Measurements from ENCODE around the gene SUMF1. TPM values are rescaled to one million over a fixed set of nuclear protein-coding genes. Genes with fewer than 3 reads are reported as not detected.

SUMF1 gene
- total RNA-seq, 2 experiments from 2014 or later, result 5.1 to 5.6 TPM

GRCh38 chr3:4425055-4425454 lies 42.0 kb downstream of the SUMF1 start:
- H3K27ac Mint-ChIP-seq, result no peak overlapping the region
- H3K4me3 Mint-ChIP-seq, result no peak overlapping the region
- no peaks in the 10 kb centered on the region for H3K36me3 Mint-ChIP-seq
- H3K9me3 Mint-ChIP-seq, result no peaks in the 10 kb centered on the region
- H3K4me1 Mint-ChIP-seq (ENCODE audit: low read depth), result peaks cover 47% of the 10 kb centered on the region
- DNase-seq, result no peak
- POLR2A ChIA-PET, result no interaction called here
- no peaks in the 10 kb centered on the region for H3K27me3 Mint-ChIP-seq
- intact Hi-C loops (cut with micrococcal nuclease), result loop anchor here (1.0 to 10.0 kb wide), 3 partner anchors 74 to 600 kb away; no protein-coding TSS in a partner anchor
- CTCF ChIA-PET, result no interaction called here

GRCh38 chr3:4421121-4421520 lies 45.9 kb downstream of the SUMF1 start:
- no peak overlapping the region for H3K4me3 Mint-ChIP-seq
- intact Hi-C loops (cut with micrococcal nuclease), result loop anchor here (1.0 to 10.0 kb wide), 9 partner anchors 11 to 604 kb away; partner anchors contain the start of genes ITPR1 and SUMF1
- peaks cover 53% of the 10 kb centered on the region for H3K4me1 Mint-ChIP-seq (ENCODE audit: low read depth)
- DNase-seq, result peak; percentile 60
- peak overlapping the region; percentile 56 for H3K27ac Mint-ChIP-seq
- peaks cover 3% of the 10 kb centered on the region for H3K36me3 Mint-ChIP-seq
- POLR2A ChIA-PET, result interaction anchor here (1.1 to 1.4 kb wide), 3 partner anchors 12 to 72 kb away, joined by 3 to 6 read pairs (median 3); partner anchors contain the start of gene ITPR1
- CTCF ChIA-PET, result interaction anchor here (2.9 kb wide), 1 partner anchor 70 kb away, joined by 13 read pairs; no protein-coding TSS in a partner anchor
- no peaks in the 10 kb centered on the region for H3K27me3 Mint-ChIP-seq
- H3K9me3 Mint-ChIP-seq, result no peaks in the 10 kb centered on the region

- ChIA-PET POLR2A (no interaction called here), CTCF (interaction anchor here (2.9 kb wide), 1 partner anchor 69 kb away, joined by 13 read pairs; no protein-coding TSS in a partner anchor)
- DNase-seq, result no peak
- H3K27me3 Mint-ChIP-seq, result no peaks in the 10 kb centered on the region
- no peak overlapping the region for H3K4me3 Mint-ChIP-seq
- H3K4me1 Mint-ChIP-seq (ENCODE audit: low read depth), result peaks cover 42% of the 10 kb centered on the region
- peaks cover 9% of the 10 kb centered on the region for H3K36me3 Mint-ChIP-seq
- intact Hi-C loops (cut with micrococcal nuclease), result loop anchor here (2.0 to 10.0 kb wide), 3 partner anchors 47 to 605 kb away; partner anchors contain the start of gene SUMF1
- no peak overlapping the region for H3K27ac Mint-ChIP-seq
- H3K9me3 Mint-ChIP-seq, result no peaks in the 10 kb centered on the region
Observed at GRCh38 chr3:4419920-4420319, 47.1 kb downstream of the SUMF1 start.

- DNase-seq, result no peak
- no peaks in the 10 kb centered on the region for H3K9me3 Mint-ChIP-seq
- H3K27ac Mint-ChIP-seq, result no peak overlapping the region
- no peaks in the 10 kb centered on the region for H3K27me3 Mint-ChIP-seq
- H3K36me3 Mint-ChIP-seq, result peaks cover 9% of the 10 kb centered on the region
- no peak overlapping the region for H3K4me3 Mint-ChIP-seq
- H3K4me1 Mint-ChIP-seq (ENCODE audit: low read depth), result peaks cover 42% of the 10 kb centered on the region
- POLR2A ChIA-PET, result no interaction called here
- intact Hi-C loops (cut with micrococcal nuclease), result no loop called here
- CTCF ChIA-PET, result no interaction called here
Observed at GRCh38 chr3:4419386-4419785, 47.7 kb downstream of the SUMF1 start.

- CTCF ChIA-PET, result no interaction called here
- H3K9me3 Mint-ChIP-seq, result no peaks in the 10 kb centered on the region
- H3K4me3 Mint-ChIP-seq, result no peak overlapping the region
- no peak for DNase-seq
- peaks cover 11% of the 10 kb centered on the region for H3K36me3 Mint-ChIP-seq
- POLR2A ChIA-PET, result no interaction called here
- intact Hi-C loops (cut with micrococcal nuclease), result no loop called here
- H3K4me1 Mint-ChIP-seq (ENCODE audit: low read depth), result peaks cover 36% of the 10 kb centered on the region
- H3K27ac Mint-ChIP-seq, result no peak overlapping the region
- no peaks in the 10 kb centered on the region for H3K27me3 Mint-ChIP-seq
Observed at GRCh38 chr3:4418156-4418555, 48.9 kb downstream of the SUMF1 start.

GRCh38 chr3:4417449-4417848 lies 49.6 kb downstream of the SUMF1 start:
- peaks cover 36% of the 10 kb centered on the region for H3K4me1 Mint-ChIP-seq (ENCODE audit: low read depth)
- no peaks in the 10 kb centered on the region for H3K27me3 Mint-ChIP-seq
- intact Hi-C loops (cut with micrococcal nuclease), result no loop called here
- H3K36me3 Mint-ChIP-seq, result peaks cover 13% of the 10 kb centered on the region
- ChIA-PET CTCF (interaction anchor here (1.1 kb wide), 1 partner anchor 66 kb away, joined by 3 read pairs; no protein-coding TSS in a partner anchor), POLR2A (no interaction called here)
- no peak overlapping the region for H3K4me3 Mint-ChIP-seq
- DNase-seq, result no peak
- H3K9me3 Mint-ChIP-seq, result no peaks in the 10 kb centered on the region
- H3K27ac Mint-ChIP-seq, result no peak overlapping the region

GRCh38 chr3:4416961-4417360 lies 50.1 kb downstream of the SUMF1 start:
- H3K27me3 Mint-ChIP-seq, result no peaks in the 10 kb centered on the region
- DNase-seq, result peak; percentile 41
- peaks cover 38% of the 10 kb centered on the region for H3K4me1 Mint-ChIP-seq (ENCODE audit: low read depth)
- H3K27ac Mint-ChIP-seq, result no peak overlapping the region
- no peak overlapping the region for H3K4me3 Mint-ChIP-seq
- intact Hi-C loops (cut with micrococcal nuclease), result no loop called here
- peaks cover 18% of the 10 kb centered on the region for H3K36me3 Mint-ChIP-seq
- ChIA-PET CTCF (interaction anchor here (1.0 to 1.1 kb wide), 2 partner anchors 12 to 65 kb away, joined by 3 read pairs; no protein-coding TSS in a partner anchor), POLR2A (no interaction called here)
- no peaks in the 10 kb centered on the region for H3K9me3 Mint-ChIP-seq

- no peak overlapping the region for H3K27ac Mint-ChIP-seq
- H3K4me3 Mint-ChIP-seq, result no peak overlapping the region
- H3K27me3 Mint-ChIP-seq, result no peaks in the 10 kb centered on the region
- intact Hi-C loops (cut with micrococcal nuclease), result no loop called here
- CTCF ChIA-PET, result interaction anchor here (1.0 to 1.1 kb wide), 2 partner anchors 12 to 65 kb away, joined by 3 read pairs; no protein-coding TSS in a partner anchor
- POLR2A ChIA-PET, result no interaction called here
- H3K9me3 Mint-ChIP-seq, result no peaks in the 10 kb centered on the region
- peaks cover 19% of the 10 kb centered on the region for H3K36me3 Mint-ChIP-seq
- H3K4me1 Mint-ChIP-seq (ENCODE audit: low read depth), result peaks cover 36% of the 10 kb centered on the region
- DNase-seq, result no peak
Observed at GRCh38 chr3:4416427-4416945, 50.6 kb downstream of the SUMF1 start.

- peaks cover 39% of the 10 kb centered on the region for H3K4me1 Mint-ChIP-seq (ENCODE audit: low read depth)
- no peak overlapping the region for H3K27ac Mint-ChIP-seq
- H3K9me3 Mint-ChIP-seq, result no peaks in the 10 kb centered on the region
- ChIA-PET POLR2A (interaction anchor here (0.6 kb wide), 1 partner anchor 26 kb away, joined by 3 read pairs; no protein-coding TSS in a partner anchor), CTCF (interaction anchor here (0.6 to 1.4 kb wide), 3 partner anchors 9 to 572 kb away, joined by 3 read pairs; no protein-coding TSS in a partner anchor)
- no peaks in the 10 kb centered on the region for H3K27me3 Mint-ChIP-seq
- peaks cover 20% of the 10 kb centered on the region for H3K36me3 Mint-ChIP-seq
- intact Hi-C loops (cut with micrococcal nuclease), result loop anchor here (5.0 kb wide), 1 partner anchor 174 kb away; no protein-coding TSS in a partner anchor
- no peak overlapping the region for H3K4me3 Mint-ChIP-seq
- DNase-seq, result no peak
Observed at GRCh38 chr3:4413467-4413866, 53.6 kb downstream of the SUMF1 start.

- DNase-seq, result no peak
- Mint-ChIP-seq H3K4me1 (ENCODE audit: low read depth) (peaks cover 42% of the 10 kb centered on the region), H3K27ac (no peak overlapping the region), H3K36me3 (peaks cover 22% of the 10 kb centered on the region), H3K9me3 (no peaks in the 10 kb centered on the region), H3K27me3 (no peaks in the 10 kb centered on the region), H3K4me3 (no peak overlapping the region)
- intact Hi-C loops (cut with micrococcal nuclease), result loop anchor here (5.0 kb wide), 1 partner anchor 175 kb away; no protein-coding TSS in a partner anchor
- CTCF ChIA-PET, result interaction anchor here (1.4 kb wide), 1 partner anchor 10 kb away, joined by 3 read pairs; no protein-coding TSS in a partner anchor
- POLR2A ChIA-PET, result no interaction called here
Observed at GRCh38 chr3:4411833-4412232, 55.2 kb downstream of the SUMF1 start.

- Mint-ChIP-seq H3K27me3 (no peaks in the 10 kb centered on the region), H3K4me1 (ENCODE audit: low read depth) (peaks cover 47% of the 10 kb centered on the region), H3K9me3 (no peaks in the 10 kb centered on the region), H3K27ac (peak overlapping the region; percentile 47), H3K4me3 (no peak overlapping the region), H3K36me3 (peaks cover 20% of the 10 kb centered on the region)
- CTCF ChIA-PET, result interaction anchor here (0.7 kb wide), 1 partner anchor 61 kb away, joined by 3 read pairs; no protein-coding TSS in a partner anchor
- POLR2A ChIA-PET, result interaction anchor here (1.1 kb wide), 1 partner anchor 82 kb away, joined by 5 read pairs; the partner anchor contains the start of gene ITPR1
- intact Hi-C loops (cut with micrococcal nuclease), result loop anchor here (5.0 kb wide), 1 partner anchor 176 kb away; no protein-coding TSS in a partner anchor
- no peak for DNase-seq
Observed at GRCh38 chr3:4411236-4411635, 55.8 kb downstream of the SUMF1 start.

GRCh38 chr3:4410606-4411005 lies 56.5 kb downstream of the SUMF1 start:
- Mint-ChIP-seq H3K4me3 (no peak overlapping the region), H3K9me3 (no peaks in the 10 kb centered on the region), H3K27ac (peak overlapping the region; percentile 60), H3K4me1 (ENCODE audit: low read depth) (peaks cover 47% of the 10 kb centered on the region), H3K36me3 (peaks cover 19% of the 10 kb centered on the region), H3K27me3 (no peaks in the 10 kb centered on the region)
- ChIA-PET POLR2A (interaction anchor here (1.1 to 1.4 kb wide), 2 partner anchors 82 to 84 kb away, joined by 3 to 5 read pairs; partner anchors contain the start of gene ITPR1), CTCF (interaction anchor here (0.7 kb wide), 1 partner anchor 60 kb away, joined by 3 read pairs; no protein-coding TSS in a partner anchor)
- no peak for DNase-seq
- intact Hi-C loops (cut with micrococcal nuclease), result loop anchor here (1.0 to 5.0 kb wide), 3 partner anchors 11 to 177 kb away; no protein-coding TSS in a partner anchor

Measured in activated CD4-positive, alpha-beta memory T cell treated with anti-CD3 and anti-CD28 coated beads for 36 hours (primary cell).